ENCODE data around the gene HES2. TPM values are rescaled to one million over a fixed set of nuclear protein-coding genes. Genes with fewer than 3 reads are reported as not detected.
"Not testable (repeated sequence)": the region's sequence is repeated elsewhere in the genome, so short reads cannot be mapped to it uniquely, and the experiment has no call there.

The HES2 gene
- total RNA-seq, 1 donor from 2014 or later: 44.7 TPM

DNA sequence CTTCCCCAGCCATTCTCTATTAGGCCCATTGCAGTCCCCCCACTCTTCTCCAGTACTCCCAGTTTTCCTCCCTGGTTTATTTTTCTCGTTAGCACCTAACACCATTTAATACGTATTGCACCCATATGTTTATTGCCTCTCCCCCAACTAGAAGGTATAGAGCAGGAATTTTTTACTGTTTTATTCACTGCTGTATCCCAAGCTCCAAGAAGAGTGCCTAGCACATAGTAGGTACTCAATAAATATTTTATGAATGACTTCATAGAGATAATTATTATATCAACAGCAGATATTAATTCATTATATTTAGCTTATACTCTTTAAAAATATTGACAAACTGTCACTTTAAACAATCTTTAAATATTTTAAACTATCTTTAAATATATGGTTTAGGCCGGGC lies 20.4 kb downstream of the HES2 start:
- DNase-seq (ENCODE audit: extremely low spot score in 2 of 2): no peak
- Histone ChIP-seq H3K27ac (no peak overlapping the region), H3K36me3 (no peaks in the 10 kb centered on the region), H3K4me1 (peaks cover 2% of the 10 kb centered on the region), H3K4me3 (no peak overlapping the region), H3K9me3 (no peaks in the 10 kb centered on the region), H3K27me3 (no peaks in the 10 kb centered on the region)
- intact Hi-C loops (cut with DNase I): no loop called here
- TF ChIP-seq, protein P1, sequence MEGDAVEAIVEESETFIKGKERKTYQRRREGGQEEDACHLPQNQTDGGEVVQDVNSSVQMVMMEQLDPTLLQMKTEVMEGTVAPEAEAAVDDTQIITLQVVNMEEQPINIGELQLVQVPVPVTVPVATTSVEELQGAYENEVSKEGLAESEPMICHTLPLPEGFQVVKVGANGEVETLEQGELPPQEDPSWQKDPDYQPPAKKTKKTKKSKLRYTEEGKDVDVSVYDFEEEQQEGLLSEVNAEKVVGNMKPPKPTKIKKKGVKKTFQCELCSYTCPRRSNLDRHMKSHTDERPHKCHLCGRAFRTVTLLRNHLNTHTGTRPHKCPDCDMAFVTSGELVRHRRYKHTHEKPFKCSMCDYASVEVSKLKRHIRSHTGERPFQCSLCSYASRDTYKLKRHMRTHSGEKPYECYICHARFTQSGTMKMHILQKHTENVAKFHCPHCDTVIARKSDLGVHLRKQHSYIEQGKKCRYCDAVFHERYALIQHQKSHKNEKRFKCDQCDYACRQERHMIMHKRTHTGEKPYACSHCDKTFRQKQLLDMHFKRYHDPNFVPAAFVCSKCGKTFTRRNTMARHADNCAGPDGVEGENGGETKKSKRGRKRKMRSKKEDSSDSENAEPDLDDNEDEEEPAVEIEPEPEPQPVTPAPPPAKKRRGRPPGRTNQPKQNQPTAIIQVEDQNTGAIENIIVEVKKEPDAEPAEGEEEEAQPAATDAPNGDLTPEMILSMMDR (IDR thresholded peaks at IDR 0.05): no peak
- TF ChIP-seq POLR2A (IDR thresholded peaks at IDR 0.05) (no peak), POLR2AphosphoS5 (IDR thresholded peaks at IDR 0.05; ENCODE audit: insufficient read depth in 1 of 2, low read depth in 1 of 2) (no peak)

GRCh38 chr1:6397844-6398441 lies 21.8 kb downstream of the HES2 start:
- intact Hi-C loops (cut with DNase I): no loop called here
- no peak overlapping the region for H3K4me3 ChIP-seq

GRCh38 chr1:6396998-6397397 lies 22.7 kb downstream of the HES2 start:
- Histone ChIP-seq H3K4me3 (no peak overlapping the region), H3K27ac (no peak overlapping the region), H3K9me3 (no peaks in the 10 kb centered on the region), H3K27me3 (no peaks in the 10 kb centered on the region), H3K36me3 (no peaks in the 10 kb centered on the region), H3K4me1 (peaks cover 14% of the 10 kb centered on the region)
- DNase-seq (ENCODE audit: extremely low spot score in 2 of 2): no peak
- TF ChIP-seq POLR2AphosphoS5 (IDR thresholded peaks at IDR 0.05; ENCODE audit: insufficient read depth in 1 of 2, low read depth in 1 of 2): no peak
- no peak for TF ChIP-seq POLR2A (IDR thresholded peaks at IDR 0.05)
- TF ChIP-seq, protein P1 (IDR thresholded peaks at IDR 0.05): no peak
- intact Hi-C loops (cut with DNase I): no loop called here

More at GRCh38 chr1:6397844-6398441, 21.8 kb downstream of the HES2 start:
- H3K4me1 ChIP-seq: peaks cover 6% of the 10 kb centered on the region
- DNase-seq (ENCODE audit: extremely low spot score in 2 of 2): no peak
- TF ChIP-seq POLR2AphosphoS5 (IDR thresholded peaks at IDR 0.05; ENCODE audit: insufficient read depth in 1 of 2, low read depth in 1 of 2): no peak
- no peak for TF ChIP-seq POLR2A (IDR thresholded peaks at IDR 0.05)
- H3K27ac ChIP-seq: no peak overlapping the region
- no peaks in the 10 kb centered on the region for H3K27me3 ChIP-seq
- no peaks in the 10 kb centered on the region for H3K36me3 ChIP-seq
- no peaks in the 10 kb centered on the region for H3K9me3 ChIP-seq

GRCh38 chr1:6395781-6396244 lies 23.9 kb downstream of the HES2 start:
- peaks cover 16% of the 10 kb centered on the region for H3K4me1 ChIP-seq
- H3K27me3 ChIP-seq; H3K9me3 ChIP-seq; DNase-seq (ENCODE audit: extremely low spot score in 2 of 2); intact Hi-C loops (cut with DNase I); H3K4me3 ChIP-seq; H3K27ac ChIP-seq; H3K36me3 ChIP-seq: not testable (repeated sequence)

GRCh38 chr1:6395130-6395529 lies 24.6 kb downstream of the HES2 start:
- DNase-seq (ENCODE audit: extremely low spot score in 2 of 2); H3K9me3 ChIP-seq; H3K36me3 ChIP-seq; H3K27me3 ChIP-seq; H3K27ac ChIP-seq; H3K4me3 ChIP-seq; intact Hi-C loops (cut with DNase I): not testable (repeated sequence)
- peaks cover 16% of the 10 kb centered on the region for H3K4me1 ChIP-seq

- no peaks in the 10 kb centered on the region for H3K9me3 ChIP-seq
- H3K36me3 ChIP-seq: no peaks in the 10 kb centered on the region
- no peak for DNase-seq (ENCODE audit: extremely low spot score in 2 of 2)
- intact Hi-C loops (cut with DNase I): no loop called here
- peak within 1 kb of the TSS; percentile 86 for H3K27ac ChIP-seq
- no peaks in the 10 kb centered on the region for H3K27me3 ChIP-seq
- peak in 1 of 2 donors; percentile 50 for TF ChIP-seq POLR2AphosphoS5 (IDR thresholded peaks at IDR 0.05; ENCODE audit: insufficient read depth in 1 of 2, low read depth in 1 of 2)
- peak in 1 of 2 donors; percentile 28 for TF ChIP-seq POLR2A (IDR thresholded peaks at IDR 0.05)
- TF ChIP-seq, protein P1 (IDR thresholded peaks at IDR 0.05): no peak
- peaks cover 16% of the 10 kb centered on the region for H3K4me1 ChIP-seq
- peak within 1 kb of the TSS; percentile 47 to 88 for H3K4me3 ChIP-seq
These were observed 26.1 kb downstream of the HES2 start, which contains the start of gene ACOT7 for GRCh38 chr1:6393400-6394187. Gene ACOT7 (minus strand): TSS chr1:6393767. CDS start chr1:6393399, 368 bp downstream.

Data from vagina (tissue), 2 donors.